Neural progenitor cell (in vitro differentiated cells): Measurements from ENCODE around the gene ASTN2. TPM values are rescaled to one million over a fixed set of nuclear protein-coding genes. Genes with fewer than 3 reads are reported as not detected.

Experiments used
- DNase-seq: peaks from one replicate; pipeline ENCODE4 v3.0.0-alpha.2; 2016; ENCODE audit warnings: low spot score
- H2AFZ ChIP-seq: fragments of 200-600 bp; sonication (generic); replicated peaks from 2 replicates; pipeline ENCODE4 v1.6.1; 2016; ENCODE audit warnings: antibody characterized with exemption
- H3F3A ChIP-seq: fragments of 200-600 bp; sonication (generic); 2 replicates; pipeline ENCODE4 v1.6.1; 2016; ENCODE audit warnings: antibody characterized with exemption, low read depth
- H3K27ac ChIP-seq: fragments of 200-600 bp; sonication (generic); 2 replicates; pipeline ENCODE4 v1.5.1; 2016; ENCODE audit warnings: mild to moderate bottlenecking
- H3K27me3 ChIP-seq: fragments of 200-600 bp; sonication (generic); 2 replicates; pipeline ENCODE4 v1.6.1; 2016; ENCODE audit warnings: mild to moderate bottlenecking, moderate library complexity
- H3K36me3 ChIP-seq: fragments of 200-600 bp; sonication (generic); 2 replicates; pipeline ENCODE4 v1.5.1; 2016
- H3K4me1 ChIP-seq: fragments of 200-600 bp; sonication (generic); 2 replicates; pipeline ENCODE4 v1.6.1; 2016; ENCODE audit warnings: mixed run types
- H3K4me2 ChIP-seq: fragments of 200-600 bp; sonication (generic); 2 replicates; pipeline ENCODE4 v1.6.1; 2016
- H3K4me3 ChIP-seq: fragments of 200-600 bp; sonication (generic); 2 replicates; pipeline ENCODE4 v1.5.1; 2016
- H3K79me2 ChIP-seq: fragments of 200-600 bp; sonication (generic); 2 replicates; pipeline ENCODE4 v1.6.1; 2016; ENCODE audit warnings: low read depth
- H3K9ac ChIP-seq: fragments of 200-600 bp; sonication (generic); 2 replicates; pipeline ENCODE4 v1.6.1; 2016
- H3K9me3 ChIP-seq: fragments of 200-600 bp; sonication (generic); 2 replicates; pipeline ENCODE4 v1.5.1; 2016; ENCODE audit warnings: low read depth
- H4K20me1 ChIP-seq: fragments of 200-600 bp; sonication (generic); 2 replicates; pipeline ENCODE4 v1.6.1; 2016; ENCODE audit warnings: low read depth
- H3K27ac Mint-ChIP-seq: 3 replicates; pipeline ENCODE4 v1.8.0; 2021; ENCODE audit warnings: mixed read lengths
- H3K27me3 Mint-ChIP-seq: 2 replicates; pipeline ENCODE4 v1.8.0; 2022; ENCODE audit warnings: low read depth, mild to moderate bottlenecking, inconsistent platforms, moderate library complexity, mixed read lengths; ENCODE audit not compliant: insufficient read depth
- H3K36me3 Mint-ChIP-seq: 3 replicates; pipeline ENCODE4 v1.8.0; 2021; ENCODE audit warnings: mixed read lengths
- H3K4me1 Mint-ChIP-seq: 3 replicates; pipeline ENCODE4 v1.8.0; 2021; ENCODE audit warnings: mixed read lengths
- H3K4me3 Mint-ChIP-seq: 3 replicates; pipeline ENCODE4 v1.8.0; 2021; ENCODE audit warnings: mild to moderate bottlenecking, moderate library complexity, mixed read lengths
- H3K9me3 Mint-ChIP-seq: 3 replicates; pipeline ENCODE4 v1.8.0; 2020; ENCODE audit warnings: mixed read lengths
- CTCF ChIP-seq: fragments of 200-600 bp; sonication (generic); IDR thresholded peaks from 2 replicates; pipeline ENCODE4 v1.5.1; 2017; ENCODE audit warnings: antibody characterized with exemption, mild to moderate bottlenecking
- EZH2 ChIP-seq: fragments of 200-600 bp; sonication (generic); IDR thresholded peaks from 2 replicates; pipeline ENCODE4 v1.6.1; 2017; ENCODE audit warnings: antibody characterized with exemption, mild to moderate bottlenecking, moderate library complexity
- EZH2phosphoT487 ChIP-seq: fragments of 200-600 bp; sonication (generic); IDR thresholded peaks from 2 replicates; pipeline ENCODE4 v1.6.1; 2017; ENCODE audit warnings: antibody characterized with exemption
- total RNA-seq: library from RNA; depleted of rRNA; stranded (reverse); fragments of >200 nt; gene quantifications from 2 replicates; pipeline ENCODE4 v1.2.3, GENCODE V29; 2015; ENCODE audit warnings: low replicate concordance

The ASTN2 gene
- total RNA-seq, 1 donor from 2014 or later: 8.0 TPM

- peak; percentile 89 for DNase-seq
- no peaks in the 10 kb centered on the region for H3K36me3 Mint-ChIP-seq
Measured at GRCh38 chr9:116572095-116572748, 842.6 kb downstream of the ASTN2 start.

GRCh38 chr9:116569111-116569510, 845.7 kb downstream of the ASTN2 start:
- Histone ChIP-seq H3K9me3 (no peaks in the 10 kb centered on the region), H3K79me2 (no peaks in the 10 kb centered on the region), H2AFZ (no peak overlapping the region), H3K4me2 (no peak overlapping the region), H3K27ac (no peak overlapping the region), H3K4me1 (no peaks in the 10 kb centered on the region), H3F3A (no peaks in the 10 kb centered on the region), H3K27me3 (no peaks in the 10 kb centered on the region), H3K9ac (no peak overlapping the region), H3K36me3 (no peaks in the 10 kb centered on the region), H3K4me3 (no peak overlapping the region), H4K20me1 (no peaks in the 10 kb centered on the region)
- Mint-ChIP-seq H3K27ac (no peak overlapping the region), H3K36me3 (no peaks in the 10 kb centered on the region), H3K9me3 (no peaks in the 10 kb centered on the region), H3K4me1 (no peaks in the 10 kb centered on the region), H3K4me3 (no peak overlapping the region), H3K27me3 (no peaks in the 10 kb centered on the region)
- TF ChIP-seq EZH2phosphoT487 (no peak), CTCF (no peak), EZH2 (no peak)
- no peak for DNase-seq

More at GRCh38 chr9:116572095-116572748, 842.6 kb downstream of the ASTN2 start:
- Histone ChIP-seq H3F3A (no peaks in the 10 kb centered on the region), H3K27me3 (no peaks in the 10 kb centered on the region), H3K4me1 (no peaks in the 10 kb centered on the region), H3K36me3 (no peaks in the 10 kb centered on the region), H3K4me3 (no peak overlapping the region), H3K27ac (no peak overlapping the region), H3K4me2 (no peak overlapping the region), H4K20me1 (no peaks in the 10 kb centered on the region), H3K9ac (no peak overlapping the region), H3K79me2 (no peaks in the 10 kb centered on the region), H3K9me3 (no peaks in the 10 kb centered on the region), H2AFZ (no peak overlapping the region)
- no peak for TF ChIP-seq EZH2
- no peak for TF ChIP-seq EZH2phosphoT487
- peak; percentile 95 for TF ChIP-seq CTCF
- Mint-ChIP-seq H3K27ac (no peak overlapping the region), H3K9me3 (no peaks in the 10 kb centered on the region), H3K4me1 (no peaks in the 10 kb centered on the region), H3K27me3 (no peaks in the 10 kb centered on the region), H3K4me3 (no peak overlapping the region)

GRCh38 chr9:116566677-116567488, 848.0 kb downstream of the ASTN2 start:
- Histone ChIP-seq H3K9ac (no peak overlapping the region), H3K27ac (no peak overlapping the region), H3K27me3 (no peaks in the 10 kb centered on the region), H2AFZ (no peak overlapping the region), H3K79me2 (no peaks in the 10 kb centered on the region), H3K4me1 (no peaks in the 10 kb centered on the region), H3K4me3 (no peak overlapping the region), H3K9me3 (no peaks in the 10 kb centered on the region), H3K4me2 (no peak overlapping the region), H4K20me1 (no peaks in the 10 kb centered on the region), H3K36me3 (no peaks in the 10 kb centered on the region), H3F3A (no peaks in the 10 kb centered on the region)
- Mint-ChIP-seq H3K27ac (no peak overlapping the region), H3K9me3 (no peaks in the 10 kb centered on the region), H3K36me3 (no peaks in the 10 kb centered on the region), H3K4me1 (no peaks in the 10 kb centered on the region), H3K27me3 (no peaks in the 10 kb centered on the region), H3K4me3 (no peak overlapping the region)
- TF ChIP-seq CTCF (no peak), EZH2 (no peak), EZH2phosphoT487 (no peak)
- no peak for DNase-seq
